Measurements from ENCODE around the gene EIF3CL.
"Not testable (repeated sequence)": the region's sequence is repeated elsewhere in the genome, so short reads cannot be mapped to it uniquely, and the experiment has no call there.

The EIF3CL gene
- total RNA-seq, result 0.17 to 0.46 reads per million in 2 donors

- DNase-seq, result not testable (repeated sequence)
These were observed at the start of gene EIF3CL for GRCh38 chr16:28403220-28404072. Gene EIF3CL, minus strand, starts transcription at chr16:28403841. Its CDS starts 223 bp downstream, at chr16:28403618.

- not testable (repeated sequence) for DNase-seq
These were observed 43.4 kb upstream of the EIF3CL start for GRCh38 chr16:28447081-28447480.

- not testable (repeated sequence) for DNase-seq
These were observed 42.7 kb upstream of the EIF3CL start for GRCh38 chr16:28446388-28446787.

- DNase-seq, result not testable (repeated sequence)
These were observed 40.3 kb upstream of the EIF3CL start for GRCh38 chr16:28443943-28444342.

- not testable (repeated sequence) for DNase-seq
These were observed 35.3 kb upstream of the EIF3CL start for GRCh38 chr16:28438899-28439298.

GRCh38 chr16:28435340-28435739 lies 31.7 kb upstream of the EIF3CL start:
- not testable (repeated sequence) for DNase-seq

GRCh38 chr16:28426060-28426680 lies 22.5 kb upstream of the EIF3CL start:
- DNase-seq, result not testable (repeated sequence)

GRCh38 chr16:28421071-28421750 lies 17.6 kb upstream of the EIF3CL start:
- DNase-seq, result not testable (repeated sequence)

GRCh38 chr16:28417033-28417432 lies 13.4 kb upstream of the EIF3CL start:
- DNase-seq, result not testable (repeated sequence)

GRCh38 chr16:28414530-28414929 lies 10.9 kb upstream of the EIF3CL start:
- not testable (repeated sequence) for DNase-seq

- DNase-seq, result not testable (repeated sequence)
These were observed 9.9 kb upstream of the EIF3CL start for GRCh38 chr16:28413585-28413984.

- DNase-seq, result not testable (repeated sequence)
These were observed 11.6 kb downstream of the EIF3CL start for GRCh38 chr16:28392054-28392453.

- not testable (repeated sequence) for DNase-seq
These were observed 21.3 kb downstream of the EIF3CL start for GRCh38 chr16:28382177-28382867.

- DNase-seq, result not testable (repeated sequence)
These were observed 25.8 kb downstream of the EIF3CL start for GRCh38 chr16:28377822-28378221.

- not testable (repeated sequence) for DNase-seq
These were observed 26.5 kb downstream of the EIF3CL start for GRCh38 chr16:28377108-28377625.

GRCh38 chr16:28375115-28375514 lies 28.5 kb downstream of the EIF3CL start:
- DNase-seq, result not testable (repeated sequence)

GRCh38 chr16:28374281-28374680 lies 29.4 kb downstream of the EIF3CL start:
- DNase-seq, result not testable (repeated sequence)

GRCh38 chr16:28367926-28368325 lies 35.7 kb downstream of the EIF3CL start:
- not testable (repeated sequence) for DNase-seq

GRCh38 chr16:28364268-28365173 lies 39.1 kb downstream of the EIF3CL start:
- DNase-seq, result not testable (repeated sequence)

- DNase-seq, result not testable (repeated sequence)
These were observed 40.2 kb downstream of the EIF3CL start, which contains the start of gene NPIPB6 for GRCh38 chr16:28363408-28363807. Gene NPIPB6, minus strand, starts transcription at chr16:28363508. Its CDS starts 686 bp downstream, at chr16:28362822.

- DNase-seq, result not testable (repeated sequence)
These were observed 41.0 kb downstream of the EIF3CL start for GRCh38 chr16:28362600-28362999.

All from activated gamma-delta T cell (primary cell).